Keratinocyte (primary cell): ENCODE results near the gene SMIM3. TPM values are rescaled to one million over a fixed set of nuclear protein-coding genes. Genes with fewer than 3 reads are reported as not detected.

Experiments used
- DNase-seq: peaks from one replicate; pipeline ENCODE4 v3.0.0-alpha.2; 2011; ENCODE audit warnings: low read depth, missing footprints, low spot score
- FAIRE-seq: peaks from 2 replicates; lab custom pipeline; 2011; peaks lifted over from hg19 to GRCh38; lab: Jason Lieb, UNC
- H2AFZ ChIP-seq: 2 replicates; pipeline ENCODE4 v1.6.0; 2012; ENCODE audit warnings: low read length, control low read depth, inconsistent platforms; ENCODE audit not compliant: control insufficient read depth
- H3K27ac ChIP-seq: 2 replicates; pipeline ENCODE4 v1.5.1; 2011; ENCODE audit warnings: low read length; ENCODE audit not compliant: control insufficient read depth, insufficient read depth
- H3K27me3 ChIP-seq: 3 replicates; pipeline ENCODE4 v1.6.0; 2011; ENCODE audit warnings: low read length; ENCODE audit not compliant: control insufficient read depth, insufficient read depth; ENCODE audit errors: extremely low read depth
- H3K36me3 ChIP-seq, 2 experiments: 2 replicates in 1 of 2; 3 replicates in 1 of 2; pipeline ENCODE4 v1.5.1; 2011; ENCODE audit warnings: low read length in 2 of 2, mild to moderate bottlenecking in 1 of 2; ENCODE audit not compliant: control insufficient read depth in 2 of 2, insufficient read depth in 2 of 2; ENCODE audit errors: extremely low read depth in 1 of 2
- H3K4me1 ChIP-seq: 3 replicates; pipeline ENCODE4 v1.5.1; 2011; ENCODE audit warnings: low read length; ENCODE audit not compliant: control insufficient read depth, insufficient read depth; ENCODE audit errors: extremely low read depth
- H3K4me2 ChIP-seq: 3 replicates; pipeline ENCODE4 v1.6.0; 2011; ENCODE audit warnings: low read depth, low read length; ENCODE audit not compliant: control insufficient read depth, insufficient read depth; ENCODE audit errors: extremely low read depth
- H3K4me3 ChIP-seq, 3 experiments: fragments of 200-600 bp in 1 of 3; sonication (generic) in 1 of 3; 2 replicates in 2 of 3; 3 replicates in 1 of 3; pipeline ENCODE4 v1.5.1; 2011 to 2016; ENCODE audit warnings: low read length in 3 of 3, mild to moderate bottlenecking in 3 of 3, control low read depth in 2 of 3, inconsistent platforms in 1 of 3, low read depth in 1 of 3, mixed read lengths in 1 of 3, mixed run types in 1 of 3, moderate library complexity in 1 of 3; ENCODE audit not compliant: control insufficient read depth in 2 of 3, insufficient read depth in 2 of 3; ENCODE audit errors: extremely low read depth in 1 of 3
- H3K79me2 ChIP-seq: 2 replicates; pipeline ENCODE4 v1.6.0; 2012; ENCODE audit warnings: low read length; ENCODE audit not compliant: control insufficient read depth, insufficient read depth
- H3K9ac ChIP-seq: 3 replicates; pipeline ENCODE4 v1.6.0; 2011; ENCODE audit warnings: low read length; ENCODE audit not compliant: control insufficient read depth, insufficient read depth; ENCODE audit errors: extremely low read depth
- H3K9me1 ChIP-seq: 3 replicates; pipeline ENCODE4 v1.6.0; 2011; ENCODE audit warnings: low read length; ENCODE audit not compliant: control insufficient read depth, insufficient read depth; ENCODE audit errors: extremely low read depth
- H3K9me3 ChIP-seq: 2 replicates; pipeline ENCODE4 v1.5.1; 2012; ENCODE audit warnings: low read depth, low read length; ENCODE audit not compliant: control insufficient read depth
- H4K20me1 ChIP-seq: 3 replicates; pipeline ENCODE4 v1.6.0; 2011; ENCODE audit warnings: low read length; ENCODE audit not compliant: control insufficient read depth, insufficient read depth; ENCODE audit errors: extremely low read depth
- CTCF ChIP-seq, 3 experiments: IDR thresholded peaks in 1 of 3; conservative IDR thresholded peaks in 1 of 3; optimal IDR thresholded peaks in 1 of 3; 2 replicates in 2 of 3; 3 replicates in 1 of 3; pipeline versions ENCODE3 to v1.5.1; 2011; ENCODE audit warnings: low read length in 3 of 3, mild to moderate bottlenecking in 3 of 3, moderate library complexity in 2 of 3, control low read depth in 1 of 3, inconsistent platforms in 1 of 3; ENCODE audit not compliant: insufficient read depth in 2 of 3; ENCODE audit errors: extremely low read depth in 1 of 3
- EZH2 ChIP-seq: IDR thresholded peaks from one replicate; pipeline ENCODE4 v1.6.1; 2012; ENCODE audit warnings: inconsistent platforms, mild to moderate bottlenecking, low read length, moderate library complexity
- dilution Hi-C: fragments of 300-500 bp; cut with MboI; formaldehyde crosslinking; loops from one replicate; pipeline ENCODE4 v1.7.0; 2020; ENCODE audit warnings: low sequenced_read_pairs; ENCODE audit not compliant: extremely low pct_ligation_motif_present
- polyA plus RNA-seq, 5 experiments: library from polyadenylated mRNA; depleted of rRNA in 3 of 5; stranded (reverse) in 3 of 5; stranded (forward) in 1 of 5; unstranded in 1 of 5; fragments of >200 nt; gene quantifications; 1 replicate in 1 of 5; 2 replicates in 3 of 5; 3 replicates in 1 of 5; pipeline versions ENCODE4 v1.2.1 to v1.2.3, GENCODE V29; 2011 to 2012; ENCODE audit warnings: missing spikeins in 2 of 5, low read depth in 1 of 5, low replicate concordance in 1 of 5

The SMIM3 gene
- polyA plus RNA-seq, 1 donor (not counting 4 experiments of a cell fraction or from before 2014, with no cell fraction given), result 29.7 TPM

- Histone ChIP-seq H3K36me3 (peaks cover 0 to 4% of the 10 kb centered on the region in 2 experiments), H3K27me3 (no peaks in the 10 kb centered on the region), H2AFZ (peak overlapping the region; percentile 85), H3K27ac (peak overlapping the region; percentile 49), H3K4me2 (peak overlapping the region; percentile 97), H3K9ac (peak overlapping the region; percentile 52), H3K4me3 (peak overlapping the region in 2 of 3 experiments; percentile 13 to 50), H3K9me1 (no peaks in the 10 kb centered on the region), H3K9me3 (no peaks in the 10 kb centered on the region), H4K20me1 (no peaks in the 10 kb centered on the region), H3K79me2 (no peaks in the 10 kb centered on the region), H3K4me1 (peaks cover 8% of the 10 kb centered on the region)
- peak; percentile 35 to 46 (median 37) for TF ChIP-seq CTCF (optimal IDR thresholded peaks at IDR 0.05 in 1 of 3, IDR thresholded peaks at IDR 0.05 in 1 of 3, conservative IDR thresholded peaks at IDR 0.05 in 1 of 3; ENCODE audit: extremely low read depth in 1 of 3, insufficient read depth in 2 of 3, low read length in 3 of 3)
- no peak for TF ChIP-seq EZH2
- no peak for DNase-seq
- FAIRE-seq, result peak; percentile 13
- dilution Hi-C loops, result no loop called here
Observed at GRCh38 chr5:150801117-150801927, 22.8 kb downstream of the SMIM3 start.

- H3K79me2 ChIP-seq, result no peaks in the 10 kb centered on the region
- no peaks in the 10 kb centered on the region for H3K27me3 ChIP-seq
- H4K20me1 ChIP-seq, result no peaks in the 10 kb centered on the region
- H3K27ac ChIP-seq, result no peak overlapping the region
- H2AFZ ChIP-seq, result no peak overlapping the region
- FAIRE-seq, result no peak
- peaks cover 8% of the 10 kb centered on the region for H3K4me1 ChIP-seq
- H3K36me3 ChIP-seq, result no peaks in the 10 kb centered on the region
- no peak for TF ChIP-seq CTCF (optimal IDR thresholded peaks at IDR 0.05 in 1 of 3, IDR thresholded peaks at IDR 0.05 in 1 of 3, conservative IDR thresholded peaks at IDR 0.05 in 1 of 3; ENCODE audit: extremely low read depth in 1 of 3, insufficient read depth in 2 of 3, low read length in 3 of 3)
- no peak for TF ChIP-seq EZH2
- H3K9me1 ChIP-seq, result no peaks in the 10 kb centered on the region
- no peak overlapping the region for H3K4me2 ChIP-seq
- no peak for DNase-seq
- no peak overlapping the region for H3K4me3 ChIP-seq
- no peaks in the 10 kb centered on the region for H3K9me3 ChIP-seq
- no peak overlapping the region for H3K9ac ChIP-seq
- dilution Hi-C loops, result no loop called here
Observed at GRCh38 chr5:150804388-150804787, 25.8 kb downstream of the SMIM3 start.
